Gastrocnemius medialis (tissue), 4 donors: ENCODE data around the gene DAGLB.
"Not testable (repeated sequence)": the region's sequence is repeated elsewhere in the genome, so short reads cannot be mapped to it uniquely, and the experiment has no call there.

Experiments used
- CTCF ChIP-seq, 5 experiments: fragments of 450-650 bp in 3 of 5; fragments of 200-600 bp in 2 of 5; sonication (generic) in 2 of 5; IDR thresholded peaks in 4 of 5; conservative IDR thresholded peaks in 1 of 5; 1 replicate in 4 of 5; 2 replicates in 1 of 5; pipeline ENCODE4 v1.5.1; 2016 to 2019; ENCODE audit warnings: antibody characterized with exemption in 5 of 5, mild to moderate bottlenecking in 3 of 5, moderate library complexity in 3 of 5
- POLR2A ChIP-seq, 2 donors: fragments of 450-650 bp; IDR thresholded peaks; one replicate each; pipeline ENCODE4 v1.6.1; 2017; ENCODE audit warnings: antibody characterized with exemption in 2 of 2, mild to moderate bottlenecking in 2 of 2, moderate library complexity in 2 of 2

GRCh38 chr7:6449884-6450283, 2.1 kb upstream of the DAGLB start:
- TF ChIP-seq POLR2A (IDR thresholded peaks at IDR 0.05); CTCF (IDR thresholded peaks at IDR 0.05 in 4 of 5, conservative IDR thresholded peaks at IDR 0.05 in 1 of 5): not testable (repeated sequence)
